Measurements from ENCODE around the gene GPR39. TPM values are rescaled to one million over a fixed set of nuclear protein-coding genes. Genes with fewer than 3 reads are reported as not detected.

The GPR39 gene
- total RNA-seq, 1 donor from 2014 or later = 0.20 TPM

DNA sequence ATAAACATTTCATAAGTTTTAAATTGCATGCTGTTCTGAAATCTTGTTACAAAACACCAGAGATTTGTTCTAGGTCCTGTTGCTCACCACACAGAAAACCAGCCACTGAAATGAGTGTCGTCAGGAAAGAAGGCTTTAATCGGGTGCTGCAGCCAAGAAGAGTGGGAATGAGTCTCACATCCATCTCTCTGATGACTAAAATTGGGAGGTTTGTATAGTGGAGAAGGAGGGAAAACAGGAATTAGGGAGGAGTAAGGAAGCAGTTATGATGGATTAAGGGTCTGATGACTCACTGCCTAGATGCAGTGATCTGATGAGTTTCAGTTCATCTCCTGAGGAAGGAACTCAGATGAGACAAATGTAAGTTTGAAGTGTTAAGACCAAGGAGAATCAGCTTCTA lies 42.1 kb upstream of the GPR39 start:
- no peak overlapping the region for H3K4me3 Mint-ChIP-seq (ENCODE audit: unreplicated experiment)
- H3K36me3 Mint-ChIP-seq (ENCODE audit: low read depth) = no peaks in the 10 kb centered on the region
- DNase-seq (ENCODE audit: low spot score) = no peak
- TF ChIP-seq, protein P1, sequence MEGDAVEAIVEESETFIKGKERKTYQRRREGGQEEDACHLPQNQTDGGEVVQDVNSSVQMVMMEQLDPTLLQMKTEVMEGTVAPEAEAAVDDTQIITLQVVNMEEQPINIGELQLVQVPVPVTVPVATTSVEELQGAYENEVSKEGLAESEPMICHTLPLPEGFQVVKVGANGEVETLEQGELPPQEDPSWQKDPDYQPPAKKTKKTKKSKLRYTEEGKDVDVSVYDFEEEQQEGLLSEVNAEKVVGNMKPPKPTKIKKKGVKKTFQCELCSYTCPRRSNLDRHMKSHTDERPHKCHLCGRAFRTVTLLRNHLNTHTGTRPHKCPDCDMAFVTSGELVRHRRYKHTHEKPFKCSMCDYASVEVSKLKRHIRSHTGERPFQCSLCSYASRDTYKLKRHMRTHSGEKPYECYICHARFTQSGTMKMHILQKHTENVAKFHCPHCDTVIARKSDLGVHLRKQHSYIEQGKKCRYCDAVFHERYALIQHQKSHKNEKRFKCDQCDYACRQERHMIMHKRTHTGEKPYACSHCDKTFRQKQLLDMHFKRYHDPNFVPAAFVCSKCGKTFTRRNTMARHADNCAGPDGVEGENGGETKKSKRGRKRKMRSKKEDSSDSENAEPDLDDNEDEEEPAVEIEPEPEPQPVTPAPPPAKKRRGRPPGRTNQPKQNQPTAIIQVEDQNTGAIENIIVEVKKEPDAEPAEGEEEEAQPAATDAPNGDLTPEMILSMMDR (IDR thresholded peaks at IDR 0.05) = no peak
- no peak overlapping the region for H3K27ac Mint-ChIP-seq (ENCODE audit: unreplicated experiment)
- H3K9me3 Mint-ChIP-seq (ENCODE audit: low read depth) = peaks cover 17% of the 10 kb centered on the region
- peaks cover 20% of the 10 kb centered on the region for H3K27me3 Mint-ChIP-seq (ENCODE audit: low read depth)
- no peaks in the 10 kb centered on the region for H3K4me1 Mint-ChIP-seq (ENCODE audit: low read depth)

DNA sequence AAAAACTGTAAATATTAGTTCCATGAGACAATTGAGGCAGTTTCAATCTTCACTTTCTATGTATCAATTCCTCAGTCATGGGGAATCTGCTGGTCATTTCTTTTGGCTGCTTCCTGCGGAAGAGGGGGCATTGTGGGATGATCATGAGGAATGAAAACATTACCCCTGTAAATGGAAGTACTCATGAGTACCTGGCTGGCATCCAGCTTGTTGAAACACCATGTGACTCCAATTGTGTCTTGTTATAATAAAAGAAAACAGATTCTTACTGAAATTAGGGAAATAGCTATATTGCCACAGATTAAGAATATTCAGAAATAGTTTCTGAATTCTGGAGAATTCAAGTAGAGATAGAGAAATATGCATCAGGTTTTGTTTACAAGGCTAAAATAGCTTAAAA lies 41.6 kb upstream of the GPR39 start:
- TF ChIP-seq, protein P1 (IDR thresholded peaks at IDR 0.05) = no peak
- no peak for DNase-seq (ENCODE audit: low spot score)
- no peaks in the 10 kb centered on the region for H3K4me1 Mint-ChIP-seq (ENCODE audit: low read depth)
- no peak overlapping the region for H3K4me3 Mint-ChIP-seq (ENCODE audit: unreplicated experiment)
- H3K27me3 Mint-ChIP-seq (ENCODE audit: low read depth) = peaks cover 24% of the 10 kb centered on the region
- H3K27ac Mint-ChIP-seq (ENCODE audit: unreplicated experiment) = no peak overlapping the region
- H3K9me3 Mint-ChIP-seq (ENCODE audit: low read depth) = peaks cover 21% of the 10 kb centered on the region
- H3K36me3 Mint-ChIP-seq (ENCODE audit: low read depth) = no peaks in the 10 kb centered on the region

DNA sequence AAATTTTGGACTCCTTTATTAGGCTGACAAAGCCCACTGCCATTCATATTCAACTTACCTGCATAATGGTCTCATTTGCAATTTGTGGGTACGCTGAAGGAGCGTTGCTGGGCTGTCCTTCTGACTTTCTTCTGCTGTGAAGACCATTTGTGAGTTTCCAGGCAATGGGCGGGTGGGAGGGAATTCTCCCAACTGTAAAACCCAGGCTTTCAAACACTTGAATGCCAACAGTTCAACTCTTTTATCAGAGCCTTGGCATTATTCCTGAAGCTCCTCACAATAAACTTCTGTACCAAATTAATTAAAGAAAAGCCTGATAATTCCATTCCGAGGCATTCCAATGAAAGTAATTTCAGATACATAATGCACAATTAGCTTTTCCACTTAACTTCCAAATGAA lies 35.2 kb upstream of the GPR39 start:
- DNase-seq (ENCODE audit: low spot score) = no peak
- Mint-ChIP-seq H3K4me3 (ENCODE audit: unreplicated experiment) (no peak overlapping the region), H3K4me1 (ENCODE audit: low read depth) (no peaks in the 10 kb centered on the region), H3K27me3 (ENCODE audit: low read depth) (peaks cover 39% of the 10 kb centered on the region), H3K36me3 (ENCODE audit: low read depth) (no peaks in the 10 kb centered on the region), H3K9me3 (ENCODE audit: low read depth) (peaks cover 6% of the 10 kb centered on the region), H3K27ac (ENCODE audit: unreplicated experiment) (no peak overlapping the region)
- TF ChIP-seq, protein P1 (IDR thresholded peaks at IDR 0.05) = no peak

DNA sequence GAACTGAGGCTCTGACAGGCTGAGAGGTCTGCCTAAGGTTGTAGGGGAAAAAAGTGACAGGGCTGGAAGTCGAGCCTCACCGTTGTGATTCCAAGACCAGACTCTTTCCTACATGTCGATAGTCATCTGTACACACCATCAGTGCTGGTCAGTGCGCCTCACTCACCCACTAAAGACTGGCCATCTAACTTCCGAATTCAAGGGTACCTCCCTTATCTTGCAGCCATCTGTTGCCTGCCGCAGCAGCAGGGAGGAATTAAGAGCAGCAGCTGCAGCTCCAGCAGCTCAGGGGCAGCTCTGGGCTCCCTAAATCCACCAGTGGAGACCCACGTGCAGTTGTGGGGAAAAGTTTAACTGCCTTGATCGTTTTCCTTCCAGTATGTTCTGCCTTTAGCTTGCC lies 32.6 kb upstream of the GPR39 start:
- Mint-ChIP-seq H3K4me1 (ENCODE audit: low read depth) (no peaks in the 10 kb centered on the region), H3K36me3 (ENCODE audit: low read depth) (no peaks in the 10 kb centered on the region), H3K4me3 (ENCODE audit: unreplicated experiment) (no peak overlapping the region), H3K27me3 (ENCODE audit: low read depth) (peaks cover 45% of the 10 kb centered on the region), H3K27ac (ENCODE audit: unreplicated experiment) (no peak overlapping the region), H3K9me3 (ENCODE audit: low read depth) (peaks cover 6% of the 10 kb centered on the region)
- TF ChIP-seq, protein P1 (IDR thresholded peaks at IDR 0.05) = no peak
- DNase-seq (ENCODE audit: low spot score) = no peak

DNA sequence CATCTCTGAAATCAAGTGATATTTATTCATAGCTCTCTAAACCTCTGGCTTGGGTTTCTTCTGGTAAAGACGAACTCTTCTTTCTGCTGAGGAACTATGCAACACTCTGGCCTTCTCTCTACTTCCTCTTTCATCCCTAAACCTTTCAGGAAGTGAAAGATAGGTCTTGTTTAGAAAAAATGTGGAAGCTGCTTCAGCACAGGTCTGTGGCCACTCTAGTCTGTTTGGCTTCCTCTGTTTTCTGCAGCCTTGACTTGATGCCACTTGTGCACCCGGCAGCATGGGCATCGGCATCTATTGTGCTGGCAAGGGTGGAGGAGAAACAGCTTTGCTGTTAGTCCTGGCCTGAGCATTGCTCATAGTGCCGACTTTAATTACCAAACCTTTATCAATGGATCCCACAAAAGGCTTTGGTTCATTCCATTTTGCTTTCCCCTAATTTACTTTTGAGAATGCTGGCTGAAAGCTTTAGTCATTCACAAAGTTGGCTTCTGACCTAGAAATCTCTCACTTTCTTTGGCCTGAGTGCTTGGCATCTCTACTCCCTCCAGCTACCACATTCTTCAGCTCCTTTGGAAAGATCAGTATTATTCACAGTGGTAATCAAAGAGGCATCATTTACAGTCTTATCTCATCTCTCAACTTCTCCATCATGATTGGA lies 32.0 kb upstream of the GPR39 start:
- peaks cover 42% of the 10 kb centered on the region for H3K27me3 Mint-ChIP-seq (ENCODE audit: low read depth)
- H3K27ac Mint-ChIP-seq (ENCODE audit: unreplicated experiment) = no peak overlapping the region
- TF ChIP-seq, protein P1 (IDR thresholded peaks at IDR 0.05) = no peak
- peaks cover 4% of the 10 kb centered on the region for H3K9me3 Mint-ChIP-seq (ENCODE audit: low read depth)
- no peaks in the 10 kb centered on the region for H3K36me3 Mint-ChIP-seq (ENCODE audit: low read depth)
- H3K4me3 Mint-ChIP-seq (ENCODE audit: unreplicated experiment) = no peak overlapping the region
- H3K4me1 Mint-ChIP-seq (ENCODE audit: low read depth) = no peaks in the 10 kb centered on the region
- no peak for DNase-seq (ENCODE audit: low spot score)
